T-cell (primary cell): ENCODE data around the gene MPRIP. TPM values are rescaled to one million over a fixed set of nuclear protein-coding genes. Genes with fewer than 3 reads are reported as not detected.
A peak's percentile ranks its signal among the peaks of the same experiment; 100 is the strongest.

ENCODE experiments used
- ATAC-seq, 4 experiments: fragments of 200-7000 bp in 3 of 4; fragments of 150-1000 bp in 1 of 4; cut with Tn5 transposase; replicated peaks in 1 of 4; 1 replicate in 3 of 4; 2 replicates in 1 of 4; pipeline ENCODE4 v1.10.0; 2021; ENCODE audit warnings: moderate library complexity in 3 of 4, mild to moderate bottlenecking in 2 of 4, moderate number of reproducible peaks in 1 of 4
- CTCF ChIA-PET, 2 donors: fragments of 300-600 bp; sonication (Branson Sonifier 250); formaldehyde crosslinking; loops; one replicate each; lab custom pipeline; 2022; ENCODE audit warnings: antibody characterized with exemption in 2 of 2; lab: Charles Lee
- POLR2A ChIA-PET, 2 donors: fragments of 300-600 bp; sonication (Branson Sonifier 250); formaldehyde crosslinking; loops; one replicate each; lab custom pipeline; 2022; ENCODE audit warnings: antibody characterized with exemption in 2 of 2; lab: Charles Lee
- DNase-seq, 35 experiments: peaks; one replicate each; pipeline versions ENCODE4 v3.0.0 to v3.0.0-alpha.2; 2013 to 2023
- H3K27ac ChIP-seq: one replicate; pipeline ENCODE4 v1.5.1; 2013; ENCODE audit warnings: low read length
- H3K27me3 ChIP-seq, 2 experiments: replicated peaks in 1 of 2; 1 replicate in 1 of 2; 2 replicates in 1 of 2; pipeline versions ENCODE4 v1.6.1 to v1.7.0; 2013; ENCODE audit warnings: low read length in 1 of 2, mixed read lengths in 1 of 2; ENCODE audit not compliant: control insufficient read depth in 2 of 2, insufficient read depth in 2 of 2; ENCODE audit errors: extremely low read depth in 1 of 2
- H3K36me3 ChIP-seq, 2 donors: 1 replicate in 1 of 2; 2 replicates in 1 of 2; pipeline versions ENCODE4 v1.6.1 to v1.7.0; 2013; ENCODE audit warnings: low read length in 1 of 2; ENCODE audit not compliant: control insufficient read depth in 2 of 2, insufficient read depth in 1 of 2; ENCODE audit errors: extremely low read depth in 1 of 2
- H3K4me1 ChIP-seq, 2 experiments: 1 replicate in 1 of 2; 2 replicates in 1 of 2; pipeline versions ENCODE4 v1.6.1 to v1.7.0; 2013; ENCODE audit warnings: low read length in 2 of 2, mixed read lengths in 1 of 2; ENCODE audit not compliant: insufficient read depth in 2 of 2, control insufficient read depth in 1 of 2; ENCODE audit errors: extremely low read depth in 1 of 2
- H3K4me3 ChIP-seq, 2 donors: 1 replicate in 1 of 2; 2 replicates in 1 of 2; pipeline versions ENCODE4 v1.5.1 to v1.7.0; 2013; ENCODE audit warnings: mild to moderate bottlenecking in 2 of 2, low read length in 1 of 2, moderate library complexity in 1 of 2; ENCODE audit not compliant: control insufficient read depth in 1 of 2; ENCODE audit errors: extremely low read depth in 1 of 2
- H3K9me3 ChIP-seq: 2 replicates; pipeline ENCODE4 v1.7.0; 2013
- H3K27ac Mint-ChIP-seq, 2 donors: one replicate each; pipeline ENCODE4 v1.8.0; 2020 to 2021; ENCODE audit warnings: mild to moderate bottlenecking in 2 of 2, mixed read lengths in 2 of 2
- H3K27me3 Mint-ChIP-seq, 2 donors: one replicate each; pipeline ENCODE4 v1.8.0; 2021 to 2022; ENCODE audit warnings: mixed read lengths in 2 of 2
- H3K36me3 Mint-ChIP-seq: one replicate; pipeline ENCODE4 v1.8.0; 2021; ENCODE audit warnings: mixed read lengths
- H3K4me1 Mint-ChIP-seq, 3 donors: one replicate each; pipeline ENCODE4 v1.8.0; 2020 to 2022; ENCODE audit warnings: mixed read lengths in 3 of 3, mild to moderate bottlenecking in 1 of 3
- H3K4me3 Mint-ChIP-seq, 3 donors: one replicate each; pipeline ENCODE4 v1.8.0; 2020 to 2022; ENCODE audit warnings: mild to moderate bottlenecking in 3 of 3, mixed read lengths in 3 of 3, moderate library complexity in 3 of 3
- H3K9me3 Mint-ChIP-seq, 3 donors: one replicate each; pipeline ENCODE4 v1.8.0; 2020 to 2022; ENCODE audit warnings: mixed read lengths in 3 of 3
- WGBS: methylation state at CpG from one replicate; pipeline ENCODE4 v1.1.5; 2013; ENCODE audit warnings: missing lambda C conversion rate; ENCODE audit not compliant: insufficient coverage; 5-methylcytosine and 5-hydroxymethylcytosine counted together
- total RNA-seq, 35 experiments: library from RNA in 6 of 35; stranded (reverse) in 6 of 35; fragments of 120-200 nt in 1 of 35; gene quantifications; one replicate each; pipeline versions ENCODE4 v1.2.1 to v1.2.4 and lab custom pipeline; 2013 to 2026

Gene MPRIP
- total RNA-seq, 5 donors from 2014 or later (not counting 1 experiment from before 2014, with no cell fraction given), result 189 to 266 (median 247) TPM

- H3K4me3 ChIP-seq, result no peak overlapping the region
- Mint-ChIP-seq H3K9me3 (no peaks in the 10 kb centered on the region), H3K27ac (peak overlapping the region; percentile 98 to 100), H3K4me3 (peak overlapping the region in 1 of 3 donors; percentile 24), H3K4me1 (peaks cover 60 to 88% (median 84%) of the 10 kb centered on the region in 3 donors), H3K27me3 (no peaks in the 10 kb centered on the region), H3K36me3 (peaks cover 50% of the 10 kb centered on the region)
- CTCF ChIA-PET, result interaction anchor here (0.5 to 0.9 kb wide), 2 partner anchors 9 to 96 kb away, joined by 3 read pairs; no protein-coding TSS in a partner anchor
- peaks cover 9 to 80% of the 10 kb centered on the region in 2 experiments for H3K4me1 ChIP-seq
- DNase-seq (peak in 1 of 35 experiments; percentile 22), ATAC-seq (no peak)
- H3K27ac ChIP-seq, result peak overlapping the region; percentile 54
- H3K36me3 ChIP-seq, result peaks cover 13 to 79% of the 10 kb centered on the region in 2 donors
- no peaks in the 10 kb centered on the region for H3K9me3 ChIP-seq
- POLR2A ChIA-PET, result interaction anchor here in 1 of 2 donors (0.5 kb wide), 1 partner anchor 554 kb away, joined by 3 read pairs; no protein-coding TSS in a partner anchor
- WGBS, result 79% methylated on average over 17 of the region's 26 CpGs
- H3K27me3 ChIP-seq, result no peaks in the 10 kb centered on the region
Measured at GRCh38 chr17:17172001-17172939, 130.0 kb downstream of the MPRIP start.

- peak overlapping the region; percentile 98 to 100 for H3K27ac Mint-ChIP-seq
- ChIA-PET POLR2A (interaction anchor here in 1 of 2 donors (0.5 kb wide), 1 partner anchor 115 kb away, joined by 3 read pairs; no protein-coding TSS in a partner anchor), CTCF (no interaction called here)
- Histone ChIP-seq H3K9me3 (no peaks in the 10 kb centered on the region), H3K4me1 (peaks cover 16 to 87% of the 10 kb centered on the region in 2 experiments), H3K4me3 (no peak overlapping the region), H3K36me3 (peaks cover 10 to 76% of the 10 kb centered on the region in 2 donors), H3K27ac (peak overlapping the region; percentile 54), H3K27me3 (no peaks in the 10 kb centered on the region)
- 68% methylated on average over 9 of the region's 9 CpGs for WGBS
- peak overlapping the region in 1 of 3 donors; percentile 24 for H3K4me3 Mint-ChIP-seq
- H3K9me3 Mint-ChIP-seq, result no peaks in the 10 kb centered on the region
- DNase-seq, result no peak
- H3K27me3 Mint-ChIP-seq, result no peaks in the 10 kb centered on the region
- H3K36me3 Mint-ChIP-seq, result peaks cover 48% of the 10 kb centered on the region
- ATAC-seq, result peak in 1 of 4 experiments; percentile 24
- peaks cover 64 to 94% (median 90%) of the 10 kb centered on the region in 3 donors for H3K4me1 Mint-ChIP-seq
Measured at GRCh38 chr17:17172990-17173389, 130.7 kb downstream of the MPRIP start.

DNA sequence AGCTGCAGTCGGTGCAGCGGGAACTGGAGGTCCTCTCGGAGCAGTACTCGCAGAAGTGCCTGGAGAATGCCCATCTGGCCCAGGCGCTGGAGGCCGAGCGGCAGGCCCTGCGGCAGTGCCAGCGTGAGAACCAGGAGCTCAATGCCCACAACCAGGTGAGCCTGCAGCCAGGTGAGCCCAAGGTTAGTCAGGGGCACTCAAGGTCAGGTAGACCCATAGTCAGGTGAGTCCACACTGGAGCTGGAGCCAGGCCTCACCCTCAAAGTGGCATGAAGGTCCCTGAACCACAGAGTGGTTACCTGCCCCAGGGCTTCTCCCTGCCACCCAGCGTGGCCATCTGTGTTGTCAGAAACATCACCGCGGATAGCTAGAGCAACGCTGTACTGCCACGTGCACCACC is 131.7 kb downstream of the MPRIP start:
- Histone ChIP-seq H3K27ac (peak overlapping the region; percentile 54), H3K4me1 (peaks cover 24 to 88% of the 10 kb centered on the region in 2 experiments), H3K9me3 (no peaks in the 10 kb centered on the region), H3K36me3 (peaks cover 10 to 73% of the 10 kb centered on the region in 2 donors), H3K27me3 (no peaks in the 10 kb centered on the region), H3K4me3 (no peak overlapping the region)
- POLR2A ChIA-PET, result no interaction called here
- peaks cover 47% of the 10 kb centered on the region for H3K36me3 Mint-ChIP-seq
- WGBS, result 99% methylated on average over 13 of the region's 14 CpGs
- no peaks in the 10 kb centered on the region for H3K27me3 Mint-ChIP-seq
- H3K4me1 Mint-ChIP-seq, result peaks cover 62 to 94% (median 91%) of the 10 kb centered on the region in 3 donors
- no peak overlapping the region for H3K4me3 Mint-ChIP-seq
- DNase-seq (no peak), ATAC-seq (no peak)
- H3K27ac Mint-ChIP-seq, result peak overlapping the region; percentile 98 to 100
- CTCF ChIA-PET, result no interaction called here
- no peaks in the 10 kb centered on the region for H3K9me3 Mint-ChIP-seq

GRCh38 chr17:17175340-17175739 is 133.1 kb downstream of the MPRIP start:
- no peak overlapping the region for H3K4me3 ChIP-seq
- ChIA-PET CTCF (no interaction called here), POLR2A (no interaction called here)
- H3K27me3 ChIP-seq, result no peaks in the 10 kb centered on the region
- Mint-ChIP-seq H3K36me3 (peaks cover 55% of the 10 kb centered on the region), H3K4me3 (peak overlapping the region in 1 of 3 donors; percentile 77), H3K4me1 (peaks cover 66 to 95% (median 93%) of the 10 kb centered on the region in 3 donors), H3K27me3 (no peaks in the 10 kb centered on the region), H3K27ac (peak overlapping the region; percentile 98 to 100), H3K9me3 (no peaks in the 10 kb centered on the region)
- peaks cover 35 to 100% of the 10 kb centered on the region in 2 experiments for H3K4me1 ChIP-seq
- H3K36me3 ChIP-seq, result peaks cover 16 to 78% of the 10 kb centered on the region in 2 donors
- DNase-seq (no peak), ATAC-seq (no peak)
- H3K9me3 ChIP-seq, result no peaks in the 10 kb centered on the region
- WGBS, result 100% methylated on average over 2 of the region's 8 CpGs
- H3K27ac ChIP-seq, result peak overlapping the region; percentile 69

DNA sequence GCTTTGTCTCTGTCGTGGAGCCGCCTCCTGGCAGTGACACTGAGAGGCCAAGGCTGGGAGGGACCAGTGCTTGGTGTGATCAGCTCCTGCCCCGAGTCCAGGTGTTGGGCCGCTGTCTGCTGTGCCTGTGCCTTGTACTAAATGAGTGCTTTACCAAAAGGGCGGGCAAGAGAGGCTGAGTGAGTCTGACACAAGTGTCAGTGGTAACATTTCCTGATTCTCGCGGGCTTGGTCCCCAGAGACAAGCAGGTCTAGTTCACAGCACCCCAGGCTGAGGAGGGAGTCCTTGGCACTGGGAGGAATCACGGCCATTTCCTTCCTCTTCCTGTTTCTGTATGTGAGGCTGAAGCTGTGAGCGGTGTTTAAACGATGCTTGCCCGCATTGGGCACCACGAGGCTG is 133.7 kb downstream of the MPRIP start:
- H3K9me3 Mint-ChIP-seq, result no peaks in the 10 kb centered on the region
- ChIA-PET CTCF (no interaction called here), POLR2A (no interaction called here)
- H3K4me3 ChIP-seq, result peak overlapping the region in 1 of 2 donors; percentile 17
- no peaks in the 10 kb centered on the region for H3K9me3 ChIP-seq
- peaks cover 40 to 100% of the 10 kb centered on the region in 2 experiments for H3K4me1 ChIP-seq
- WGBS, result 55% methylated on average over 8 of the region's 12 CpGs
- H3K36me3 ChIP-seq, result peaks cover 16 to 81% of the 10 kb centered on the region in 2 donors
- peaks cover 66 to 95% (median 93%) of the 10 kb centered on the region in 3 donors for H3K4me1 Mint-ChIP-seq
- ATAC-seq (peak; percentile 15 to 31 (median 22)), DNase-seq (peak in 6 of 35 experiments; percentile 17 to 44 (median 34))
- no peaks in the 10 kb centered on the region for H3K27me3 Mint-ChIP-seq
- H3K27me3 ChIP-seq, result no peaks in the 10 kb centered on the region
- peak overlapping the region; percentile 69 for H3K27ac ChIP-seq
- H3K4me3 Mint-ChIP-seq, result peak overlapping the region; percentile 61 to 80 (median 77)
- H3K36me3 Mint-ChIP-seq, result peaks cover 61% of the 10 kb centered on the region
- H3K27ac Mint-ChIP-seq, result peak overlapping the region; percentile 98 to 100

DNA sequence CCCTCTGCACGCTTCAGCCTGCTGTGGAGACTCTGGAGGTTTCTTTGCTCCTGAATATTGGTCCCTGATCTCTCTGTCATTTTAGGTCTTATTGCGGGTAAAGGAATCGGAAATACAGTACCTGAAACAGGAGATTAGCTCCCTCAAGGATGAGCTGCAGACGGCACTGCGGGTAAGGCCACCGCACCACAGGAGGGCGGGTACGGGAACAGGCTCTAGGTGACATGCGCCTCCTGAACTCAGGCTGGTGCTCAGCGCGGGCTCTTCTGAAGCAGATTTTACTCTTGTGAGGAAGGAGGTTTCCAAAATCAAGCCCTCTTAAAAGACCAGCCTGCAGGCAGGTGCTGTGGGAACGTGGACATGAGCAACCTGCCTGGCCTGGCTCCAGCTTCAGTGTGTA is 134.1 kb downstream of the MPRIP start:
- WGBS, result 84% methylated on average over 10 of the region's 12 CpGs
- Histone ChIP-seq H3K27me3 (no peaks in the 10 kb centered on the region), H3K36me3 (peaks cover 16 to 82% of the 10 kb centered on the region in 2 donors), H3K4me1 (peaks cover 45 to 100% of the 10 kb centered on the region in 2 experiments), H3K9me3 (no peaks in the 10 kb centered on the region), H3K27ac (peak overlapping the region; percentile 69), H3K4me3 (peak overlapping the region in 1 of 2 donors; percentile 17)
- ATAC-seq, result peak; percentile 23 to 46 (median 32)
- POLR2A ChIA-PET, result no interaction called here
- Mint-ChIP-seq H3K9me3 (no peaks in the 10 kb centered on the region), H3K4me1 (peaks cover 66 to 95% (median 91%) of the 10 kb centered on the region in 3 donors), H3K36me3 (peaks cover 60% of the 10 kb centered on the region), H3K27me3 (no peaks in the 10 kb centered on the region), H3K27ac (peak overlapping the region; percentile 98 to 100), H3K4me3 (peak overlapping the region; percentile 61 to 80 (median 77))
- DNase-seq, result peak in 8 of 35 experiments; percentile 22 to 55 (median 38)
- CTCF ChIA-PET, result no interaction called here
